GM18526 (cell line): ENCODE data around the gene DDIT4L.

Experiments used
- POLR2A ChIP-seq: IDR thresholded peaks from 3 replicates; pipeline ENCODE4 v1.6.1; 2011; ENCODE audit not compliant: insufficient read length; ENCODE audit errors: extremely low read depth

The DDIT4L gene

DNA sequence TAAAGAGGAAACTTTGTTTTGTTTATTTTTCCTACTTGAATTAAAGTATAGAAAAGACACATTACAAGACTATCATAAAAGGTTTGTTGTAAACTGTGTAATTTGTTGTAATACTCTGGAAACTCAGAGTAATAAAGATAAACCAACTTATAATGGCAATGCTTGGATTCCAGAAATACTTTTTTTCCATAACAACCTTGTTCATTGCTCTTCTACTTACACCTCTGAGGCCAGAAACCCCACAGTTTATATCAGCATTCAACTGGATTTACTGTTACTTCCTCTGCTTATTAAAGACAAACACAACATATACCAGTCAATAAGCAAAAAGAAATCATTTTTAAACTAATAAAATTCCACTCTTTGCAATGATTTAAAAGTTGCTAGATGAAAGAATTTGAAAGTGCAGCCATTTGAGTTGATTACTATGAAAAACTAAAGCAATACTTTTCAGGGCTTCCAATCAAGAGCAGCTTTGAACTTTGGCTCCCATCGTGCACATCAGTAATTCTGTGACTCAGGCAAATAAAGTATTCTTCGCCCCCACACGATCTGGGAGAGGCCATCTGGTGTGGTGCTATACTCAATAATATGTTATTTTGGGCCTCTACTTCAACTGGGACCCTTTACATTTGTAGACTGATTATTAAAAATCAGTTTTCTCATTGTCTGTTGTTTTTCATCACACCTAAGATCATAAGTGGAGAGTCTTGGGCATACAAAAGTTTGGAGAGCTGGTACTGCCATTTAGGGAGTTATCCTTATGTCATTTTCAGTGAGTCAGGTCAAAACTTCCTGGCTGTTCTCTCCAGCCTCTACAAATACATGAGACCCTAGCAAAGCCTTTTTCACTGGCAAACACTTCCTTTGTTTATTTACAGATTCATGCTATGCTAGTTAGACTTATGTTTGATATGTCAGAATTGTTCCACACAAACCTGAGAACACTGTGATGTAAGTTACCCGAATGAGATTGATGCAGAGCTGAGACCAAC, 20.5 kb downstream of the DDIT4L start:
- no peak for TF ChIP-seq POLR2A

GRCh38 chr4:100168521-100168920, 21.7 kb downstream of the DDIT4L start:
- TF ChIP-seq POLR2A: no peak

DNA sequence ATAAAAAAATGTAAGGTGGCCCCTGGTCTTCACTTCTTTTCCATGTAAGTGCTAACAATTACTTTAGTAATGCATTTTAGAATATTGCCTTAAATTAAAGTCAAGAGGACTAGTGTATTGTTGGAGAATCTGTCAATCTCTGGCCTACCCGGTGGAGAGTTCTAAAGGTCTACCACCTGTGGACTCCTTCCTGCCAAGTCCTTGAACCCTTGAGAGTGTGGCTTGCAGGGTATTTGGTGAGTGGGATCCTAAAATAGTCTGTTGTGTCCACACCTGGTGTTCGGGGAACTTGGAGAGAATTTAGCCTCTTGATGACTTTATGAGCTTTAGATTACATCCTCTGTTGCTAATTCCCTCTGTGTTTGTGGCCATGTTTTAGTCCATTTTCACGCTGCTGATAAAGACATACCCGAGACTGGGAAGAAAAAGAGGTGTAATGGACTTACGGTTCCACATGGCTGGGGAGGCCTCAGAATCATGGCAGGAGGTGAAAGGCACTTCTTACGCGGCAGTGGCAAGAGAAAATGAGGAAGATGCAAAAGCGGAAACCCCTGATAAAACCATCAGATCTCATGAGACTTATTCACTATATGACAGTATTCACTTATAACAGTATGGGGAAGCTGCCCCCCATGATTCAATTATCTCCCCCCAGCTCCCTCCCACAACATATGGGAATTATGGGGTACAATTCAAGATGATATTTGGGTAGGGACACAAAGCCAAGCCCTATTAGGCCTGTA, 23.8 kb downstream of the DDIT4L start:
- no peak for TF ChIP-seq POLR2A

- TF ChIP-seq POLR2A: no peak
Measured at GRCh38 chr4:100165809-100166208, 24.5 kb downstream of the DDIT4L start.

- TF ChIP-seq POLR2A: no peak
Measured at GRCh38 chr4:100164808-100165760, 25.2 kb downstream of the DDIT4L start.

DNA sequence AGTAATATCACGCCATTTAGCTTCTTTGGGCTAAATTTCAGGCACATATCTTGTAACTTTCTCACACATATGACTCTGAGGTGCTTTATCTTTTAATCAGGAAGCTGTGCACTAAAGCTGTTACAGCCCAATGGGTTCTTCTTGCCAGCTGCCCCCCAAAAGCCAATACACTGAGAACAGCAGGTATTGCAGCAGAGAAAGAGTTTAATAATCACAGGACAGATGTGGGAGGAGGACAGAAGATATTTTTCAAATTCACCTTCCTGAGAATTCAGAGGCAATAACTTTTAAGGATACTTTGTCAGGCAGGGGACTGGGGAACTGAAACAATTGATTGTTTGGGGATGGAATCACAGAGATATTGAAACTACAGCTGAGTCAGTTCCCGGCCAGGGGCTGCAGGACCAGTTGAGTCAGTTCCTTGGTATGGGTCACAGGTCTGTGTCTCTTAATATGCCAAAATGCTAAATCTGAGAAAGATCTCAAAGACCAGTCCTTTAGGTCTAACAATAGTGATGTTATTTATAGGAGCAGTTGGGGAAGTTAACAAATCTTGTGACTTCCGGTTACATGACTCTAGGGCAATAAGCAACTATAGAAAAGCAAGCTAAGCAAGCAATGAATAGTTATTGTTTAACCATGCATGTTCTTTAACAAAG, 28.1 kb downstream of the DDIT4L start:
- TF ChIP-seq POLR2A: no peak

DNA sequence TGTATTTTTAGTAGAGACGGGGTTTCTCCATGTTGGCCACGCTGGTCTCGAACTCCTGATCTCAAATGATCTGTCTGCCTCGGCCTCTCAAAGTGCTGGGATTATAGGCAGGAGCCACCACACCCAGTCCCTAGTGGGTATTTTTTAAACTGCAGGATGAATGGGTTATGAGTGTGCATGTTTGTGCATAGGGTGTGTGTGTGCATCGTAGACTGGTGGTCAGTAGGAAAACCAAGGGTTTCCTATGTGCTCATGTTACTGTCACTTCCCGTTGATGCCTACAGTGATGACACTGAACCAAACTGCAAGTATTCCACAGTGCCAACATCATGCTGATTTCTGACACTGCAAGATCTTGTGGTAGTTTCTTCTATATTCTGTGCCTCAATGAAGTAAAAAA, 41.1 kb downstream of the DDIT4L start:
- no peak for TF ChIP-seq POLR2A

DNA sequence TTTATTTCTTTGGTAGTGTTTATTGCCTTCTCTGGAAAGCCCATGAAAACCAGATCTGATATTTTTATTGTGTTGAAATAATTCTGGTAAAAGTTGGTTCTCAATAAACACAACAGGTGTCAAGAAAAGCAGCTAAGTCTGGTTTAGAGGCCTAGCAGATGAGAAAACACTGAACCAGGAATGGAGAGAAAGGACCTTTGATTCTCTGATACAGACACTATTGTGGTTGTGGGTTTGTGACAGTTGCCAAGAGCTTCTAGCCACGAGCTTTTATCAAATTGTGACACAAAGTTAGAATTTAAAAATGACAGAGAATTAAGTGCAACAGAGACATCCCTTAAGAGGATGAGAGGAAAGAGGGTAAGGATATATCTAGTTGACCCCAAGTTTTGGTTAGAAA, 42.6 kb downstream of the DDIT4L start:
- TF ChIP-seq POLR2A: no peak

DNA sequence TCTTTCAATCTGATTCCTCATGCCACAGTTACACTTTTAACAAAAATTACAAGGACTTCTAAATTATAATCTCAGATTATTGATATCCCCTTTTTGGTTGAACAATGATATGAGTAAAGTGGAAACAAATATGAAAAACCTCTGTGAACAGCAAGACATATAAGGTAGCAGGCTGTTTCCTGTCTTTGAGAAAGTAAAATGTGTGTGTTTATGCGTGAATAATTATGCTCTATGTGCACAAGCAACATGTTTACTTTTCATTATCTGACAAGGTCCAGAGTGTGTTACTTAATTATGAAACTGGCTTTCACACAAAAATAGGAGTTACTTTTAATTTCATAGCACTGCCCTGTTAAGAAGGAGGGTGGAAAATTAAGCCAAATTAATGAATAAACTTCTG, 43.1 kb downstream of the DDIT4L start:
- TF ChIP-seq POLR2A: no peak

GRCh38 chr4:100146756-100147155, 43.5 kb downstream of the DDIT4L start:
- TF ChIP-seq POLR2A: no peak
